ENCODE measurements around the gene SORT1. TPM values are rescaled to one million over a fixed set of nuclear protein-coding genes. Genes with fewer than 3 reads are reported as not detected.

SORT1 gene
- total RNA-seq, 1 donor from 2014 or later = 41.9 TPM

DNA sequence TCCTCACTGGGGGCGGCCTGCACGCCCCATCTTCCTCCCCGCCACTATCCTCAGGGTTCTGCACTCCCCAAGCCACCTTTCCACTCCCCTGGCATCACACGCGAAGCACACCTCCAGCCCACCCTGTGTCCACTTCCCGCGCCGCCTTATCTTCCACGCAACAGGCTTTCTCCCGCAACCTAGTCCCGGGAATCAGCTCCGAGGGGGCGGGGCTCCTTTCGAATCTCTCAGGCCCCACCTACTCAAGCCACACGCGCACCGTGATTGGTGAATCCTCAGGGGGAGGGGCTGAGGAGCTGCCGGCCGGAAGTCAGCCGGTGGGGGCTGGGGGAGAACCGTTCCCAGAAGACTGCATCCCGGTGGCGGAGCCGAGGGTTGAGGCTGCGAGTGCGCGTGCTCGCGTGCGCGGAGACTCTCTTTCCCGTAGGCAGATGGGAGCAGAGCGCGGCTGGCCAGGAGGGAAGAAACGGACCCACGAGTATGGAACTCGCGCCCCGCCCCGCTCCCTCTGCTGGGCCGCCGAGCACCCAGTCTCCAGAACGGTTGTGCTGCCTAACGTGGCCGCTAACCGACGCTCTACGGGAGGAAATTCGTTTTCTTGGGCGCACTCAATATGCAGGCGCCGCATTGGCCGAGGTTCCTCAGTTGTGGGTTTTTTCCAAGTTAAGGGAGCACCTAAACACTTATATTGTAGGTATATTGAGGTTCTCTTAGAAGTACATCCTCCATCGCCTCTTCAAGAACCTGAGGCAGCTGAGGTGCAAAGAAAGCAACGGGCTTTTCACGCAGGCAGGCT lies 114.6 kb downstream of the SORT1 start, which contains the start of gene PSRC1:
Gene PSRC1 (minus strand): TSS at position 194 of the 796 bp plus-strand sequence.
- H3K4me3 ChIP-seq (ENCODE audit: low read depth, low read length) = peak within 1 kb of the TSS; percentile 63
- no peak for DNase-seq (ENCODE audit: low read depth)
- TF ChIP-seq, protein P1, sequence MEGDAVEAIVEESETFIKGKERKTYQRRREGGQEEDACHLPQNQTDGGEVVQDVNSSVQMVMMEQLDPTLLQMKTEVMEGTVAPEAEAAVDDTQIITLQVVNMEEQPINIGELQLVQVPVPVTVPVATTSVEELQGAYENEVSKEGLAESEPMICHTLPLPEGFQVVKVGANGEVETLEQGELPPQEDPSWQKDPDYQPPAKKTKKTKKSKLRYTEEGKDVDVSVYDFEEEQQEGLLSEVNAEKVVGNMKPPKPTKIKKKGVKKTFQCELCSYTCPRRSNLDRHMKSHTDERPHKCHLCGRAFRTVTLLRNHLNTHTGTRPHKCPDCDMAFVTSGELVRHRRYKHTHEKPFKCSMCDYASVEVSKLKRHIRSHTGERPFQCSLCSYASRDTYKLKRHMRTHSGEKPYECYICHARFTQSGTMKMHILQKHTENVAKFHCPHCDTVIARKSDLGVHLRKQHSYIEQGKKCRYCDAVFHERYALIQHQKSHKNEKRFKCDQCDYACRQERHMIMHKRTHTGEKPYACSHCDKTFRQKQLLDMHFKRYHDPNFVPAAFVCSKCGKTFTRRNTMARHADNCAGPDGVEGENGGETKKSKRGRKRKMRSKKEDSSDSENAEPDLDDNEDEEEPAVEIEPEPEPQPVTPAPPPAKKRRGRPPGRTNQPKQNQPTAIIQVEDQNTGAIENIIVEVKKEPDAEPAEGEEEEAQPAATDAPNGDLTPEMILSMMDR (conservative IDR thresholded peaks at IDR 0.05; ENCODE audit: low read depth, low read length) = peak; percentile 37

DNA sequence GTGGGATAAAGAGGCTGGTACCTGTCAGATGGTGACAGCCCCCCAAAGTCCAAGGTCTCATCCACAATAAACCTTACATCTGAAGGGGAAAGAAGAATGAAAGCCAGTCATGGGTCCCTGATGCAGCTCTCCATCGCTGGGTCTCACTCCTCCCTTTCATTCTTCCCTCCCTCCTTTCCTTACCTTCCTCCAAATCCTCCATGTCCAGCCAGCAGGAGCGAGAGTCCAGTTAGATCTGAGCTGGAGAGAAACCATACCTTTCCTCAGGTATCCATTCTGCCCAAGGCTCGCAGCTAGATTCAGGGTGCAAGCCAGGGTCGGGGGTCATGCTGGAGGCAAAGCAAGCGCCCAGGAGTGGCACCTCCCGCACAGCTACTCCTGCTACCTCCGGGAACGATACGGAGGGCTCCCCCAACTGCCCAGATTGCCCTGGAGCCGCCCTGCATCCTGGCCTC lies 115.2 kb downstream of the SORT1 start:
- TF ChIP-seq, protein P1 (conservative IDR thresholded peaks at IDR 0.05; ENCODE audit: low read depth, low read length) = no peak
- DNase-seq (ENCODE audit: low read depth) = no peak
- peak overlapping the region; percentile 63 for H3K4me3 ChIP-seq (ENCODE audit: low read depth, low read length)

DNA sequence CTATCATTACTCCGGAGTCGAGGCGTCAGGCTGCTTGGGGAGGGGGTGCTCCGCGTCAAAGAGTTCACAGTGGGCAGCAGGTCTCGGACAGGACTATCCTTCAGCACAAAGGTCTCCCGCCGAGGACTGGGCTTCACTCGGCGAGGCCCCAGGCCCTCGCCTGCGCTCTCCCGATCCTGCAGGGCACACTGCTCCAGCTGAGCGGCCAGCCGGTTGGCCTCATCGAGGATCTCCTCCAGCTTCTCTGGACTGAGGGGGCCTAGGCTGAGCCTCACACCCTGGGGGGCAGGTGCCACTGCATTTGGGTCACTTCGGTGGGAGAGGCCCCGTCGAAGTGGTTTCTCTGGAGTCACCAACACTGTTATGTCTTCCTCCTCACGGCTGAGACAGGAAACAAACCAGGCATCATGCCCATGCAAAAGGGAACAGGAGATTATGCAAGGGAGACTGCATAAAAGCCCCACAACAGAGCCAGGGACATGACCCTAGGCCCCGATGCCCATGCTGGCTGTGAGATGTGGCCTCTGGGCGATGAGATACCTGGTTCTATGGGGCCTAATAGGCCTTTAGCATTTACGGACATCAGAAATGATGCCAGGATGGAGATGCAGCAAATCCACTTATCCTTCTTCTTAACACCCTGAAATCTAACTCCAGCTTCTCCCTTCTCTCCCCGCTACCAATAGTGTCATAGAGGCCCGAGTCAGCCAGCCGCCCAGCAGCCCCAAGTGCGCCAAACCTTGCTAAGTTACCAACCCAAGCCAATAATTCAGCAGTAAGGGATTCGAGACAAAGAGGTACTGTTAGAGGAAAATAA lies 115.8 kb downstream of the SORT1 start:
- peak overlapping the region; percentile 63 for H3K4me3 ChIP-seq (ENCODE audit: low read depth, low read length)
- DNase-seq (ENCODE audit: low read depth) = no peak
- TF ChIP-seq, protein P1 (conservative IDR thresholded peaks at IDR 0.05; ENCODE audit: low read depth, low read length) = no peak

DNA sequence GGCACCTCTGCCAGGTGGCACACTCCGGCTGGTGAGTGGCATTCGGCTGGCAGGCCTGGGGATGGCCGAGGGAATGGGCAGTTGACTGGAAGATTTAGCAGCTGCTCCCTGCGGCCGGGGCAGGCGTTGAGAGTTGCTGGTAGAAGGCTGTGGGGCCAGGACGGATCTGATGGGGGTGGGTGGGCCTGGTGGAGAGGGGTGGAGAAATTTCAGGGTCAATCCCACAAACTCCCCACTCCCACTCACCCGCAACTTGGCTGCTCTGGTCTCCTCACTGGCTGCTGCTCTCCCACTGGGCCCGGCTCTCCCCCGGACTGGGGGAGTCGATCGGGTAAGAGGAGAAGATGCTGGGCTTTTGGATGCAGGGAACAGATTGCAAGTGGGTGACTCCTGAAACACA lies 116.9 kb downstream of the SORT1 start:
- TF ChIP-seq, protein P1 (conservative IDR thresholded peaks at IDR 0.05; ENCODE audit: low read depth, low read length) = no peak
- no peak overlapping the region for H3K4me3 ChIP-seq (ENCODE audit: low read depth, low read length)
- no peak for DNase-seq (ENCODE audit: low read depth)

DNA sequence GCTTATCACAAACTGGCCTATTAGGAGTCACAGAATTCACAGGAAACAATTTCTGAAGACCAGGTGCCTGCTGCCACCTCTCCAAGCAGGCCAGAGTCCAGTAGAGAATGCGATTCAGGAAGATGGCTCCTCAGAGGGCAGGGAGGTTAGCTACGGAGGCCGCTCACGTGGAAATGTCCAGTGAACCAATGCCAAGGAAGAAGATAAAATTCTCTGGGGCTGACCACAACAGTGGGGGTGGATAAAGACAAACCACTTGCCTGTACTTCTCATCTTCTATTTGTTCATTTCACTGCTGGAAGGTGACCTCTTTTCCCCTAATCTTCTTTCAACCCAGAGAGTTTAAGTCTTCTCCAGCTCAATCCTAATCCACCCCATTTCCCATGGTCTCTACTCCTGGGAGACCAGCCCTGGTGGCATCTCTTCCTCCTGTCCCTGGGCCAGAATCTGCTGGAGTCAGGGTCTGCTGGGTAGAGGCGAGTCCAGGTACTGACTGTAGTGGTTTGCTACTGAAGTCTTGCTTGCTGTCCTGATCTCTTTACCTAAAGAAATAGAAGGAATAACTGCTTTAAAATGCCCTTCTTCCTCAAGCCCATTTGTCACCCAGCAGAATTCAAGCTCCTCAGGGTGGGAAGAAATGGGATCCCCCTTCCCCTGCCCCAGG lies 118.0 kb downstream of the SORT1 start:
- no peak overlapping the region for H3K4me3 ChIP-seq (ENCODE audit: low read depth, low read length)
- DNase-seq (ENCODE audit: low read depth) = no peak
- TF ChIP-seq, protein P1 (conservative IDR thresholded peaks at IDR 0.05; ENCODE audit: low read depth, low read length) = no peak

DNA sequence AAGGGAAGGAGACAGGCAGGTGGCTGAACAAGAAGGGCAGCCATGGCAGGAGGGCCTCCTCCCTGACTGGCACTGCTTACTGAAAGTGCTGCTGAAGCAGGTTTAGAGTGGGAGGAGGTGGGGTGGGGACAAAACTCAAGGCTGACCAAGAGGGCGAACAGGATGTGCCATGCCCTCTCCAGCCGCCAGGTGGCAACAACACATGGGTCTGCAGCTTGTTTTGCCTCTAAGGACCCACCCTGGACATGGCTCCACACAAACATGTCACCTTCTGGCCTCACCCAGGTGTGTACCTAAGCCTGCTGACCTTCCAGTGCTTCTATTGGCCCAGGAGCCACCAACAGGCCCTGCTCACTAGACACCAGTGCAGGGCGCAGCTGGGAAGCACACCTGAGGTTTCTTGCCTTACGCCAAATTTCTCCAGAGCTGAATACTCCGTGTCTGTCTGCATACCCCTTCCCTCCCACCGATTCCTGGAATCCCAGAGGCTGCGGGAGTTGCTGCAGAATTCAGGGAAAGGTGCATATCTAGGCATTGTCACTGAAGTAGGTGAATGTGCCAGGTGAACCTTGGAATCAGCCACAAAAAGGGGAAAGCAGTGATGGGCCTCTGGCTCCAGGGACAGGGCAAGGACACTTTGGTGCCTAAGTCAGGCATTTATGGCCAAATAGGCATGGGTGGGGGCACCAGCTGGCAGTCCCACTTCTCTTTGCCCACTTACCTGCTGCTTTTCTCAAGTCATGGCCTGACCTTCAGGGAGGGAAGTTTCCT lies 120.1 kb downstream of the SORT1 start:
- TF ChIP-seq, protein P1 (conservative IDR thresholded peaks at IDR 0.05; ENCODE audit: low read depth, low read length) = peak; percentile 88
- H3K4me3 ChIP-seq (ENCODE audit: low read depth, low read length) = no peak overlapping the region
- no peak for DNase-seq (ENCODE audit: low read depth)

Measured in epithelial cell of proximal tubule (primary cell).